AG09309 (cell line): ENCODE results near the gene CA5B.
A peak's percentile ranks its signal among the peaks of the same experiment; 100 is the strongest.
"Not testable (repeated sequence)": the region's sequence is repeated elsewhere in the genome, so short reads cannot be mapped to it uniquely, and the experiment has no call there.

Source experiments
- DNase-seq: peaks from one replicate; pipeline ENCODE4 v3.0.0-alpha.2; 2010; ENCODE audit warnings: low read depth
- H3K4me3 ChIP-seq: 2 replicates; pipeline ENCODE4 v1.5.1; 2011; ENCODE audit warnings: mild to moderate bottlenecking, low read depth, low read length, moderate library complexity; ENCODE audit not compliant: control insufficient read depth
- TF ChIP-seq, protein P1 (sequence below): IDR thresholded peaks from 2 replicates; pipeline ENCODE4 v1.5.1; 2011; ENCODE audit warnings: mild to moderate bottlenecking, low read depth, low read length, inconsistent platforms; ENCODE audit not compliant: insufficient read depth, control insufficient read depth; ENCODE audit errors: missing control alignments

Gene CA5B

DNA sequence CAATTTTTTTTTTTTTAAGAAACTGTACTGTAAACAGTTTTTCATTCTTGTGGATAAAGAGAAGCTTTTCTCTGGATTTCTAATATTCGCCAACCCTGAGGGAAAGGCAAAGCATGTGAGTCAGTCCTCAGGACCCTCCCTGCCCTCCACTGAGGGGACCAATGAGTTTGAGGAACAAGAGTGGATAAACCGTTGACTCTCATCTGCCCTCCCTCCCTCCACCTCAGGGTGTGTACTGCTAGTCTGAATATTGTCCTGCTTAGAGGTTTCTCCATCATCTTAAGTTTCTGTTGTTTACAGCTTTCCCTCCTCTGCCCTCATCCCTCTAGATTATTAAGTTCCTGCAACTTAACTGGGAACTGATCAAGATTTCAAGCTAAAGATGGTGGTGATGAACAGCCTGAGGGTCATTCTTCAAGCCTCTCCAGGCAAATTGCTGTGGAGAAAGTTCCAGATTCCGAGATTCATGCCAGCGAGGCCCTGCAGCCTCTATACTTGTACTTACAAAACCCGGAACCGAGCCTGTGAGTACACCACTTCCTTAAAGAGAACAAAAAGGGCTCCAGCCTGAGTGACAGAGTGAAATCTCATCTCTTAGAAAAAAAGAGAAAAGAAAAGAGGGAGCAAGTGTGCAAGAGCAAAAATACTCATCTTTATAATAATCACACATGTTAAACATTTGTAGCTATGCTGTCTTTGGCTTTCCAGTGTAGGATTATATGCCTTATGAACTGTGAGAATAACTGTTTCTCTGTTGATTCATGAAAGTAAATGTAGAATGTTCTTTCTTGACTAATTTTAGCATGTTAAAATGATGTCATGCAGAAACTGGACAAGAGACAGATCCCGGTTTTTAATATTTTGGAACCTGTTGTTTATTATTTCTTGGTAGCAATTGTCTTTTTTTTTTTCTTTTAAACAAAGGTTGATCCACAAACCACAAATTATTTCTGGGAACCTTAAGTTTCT is 11.9 kb downstream of the CA5B start:
- TF ChIP-seq, protein P1, sequence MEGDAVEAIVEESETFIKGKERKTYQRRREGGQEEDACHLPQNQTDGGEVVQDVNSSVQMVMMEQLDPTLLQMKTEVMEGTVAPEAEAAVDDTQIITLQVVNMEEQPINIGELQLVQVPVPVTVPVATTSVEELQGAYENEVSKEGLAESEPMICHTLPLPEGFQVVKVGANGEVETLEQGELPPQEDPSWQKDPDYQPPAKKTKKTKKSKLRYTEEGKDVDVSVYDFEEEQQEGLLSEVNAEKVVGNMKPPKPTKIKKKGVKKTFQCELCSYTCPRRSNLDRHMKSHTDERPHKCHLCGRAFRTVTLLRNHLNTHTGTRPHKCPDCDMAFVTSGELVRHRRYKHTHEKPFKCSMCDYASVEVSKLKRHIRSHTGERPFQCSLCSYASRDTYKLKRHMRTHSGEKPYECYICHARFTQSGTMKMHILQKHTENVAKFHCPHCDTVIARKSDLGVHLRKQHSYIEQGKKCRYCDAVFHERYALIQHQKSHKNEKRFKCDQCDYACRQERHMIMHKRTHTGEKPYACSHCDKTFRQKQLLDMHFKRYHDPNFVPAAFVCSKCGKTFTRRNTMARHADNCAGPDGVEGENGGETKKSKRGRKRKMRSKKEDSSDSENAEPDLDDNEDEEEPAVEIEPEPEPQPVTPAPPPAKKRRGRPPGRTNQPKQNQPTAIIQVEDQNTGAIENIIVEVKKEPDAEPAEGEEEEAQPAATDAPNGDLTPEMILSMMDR, result no peak
- no peak for DNase-seq

GRCh38 chrX:15750611-15751154 is 12.6 kb downstream of the CA5B start:
- H3K4me3 ChIP-seq, result no peak overlapping the region
- TF ChIP-seq, protein P1, result no peak
- no peak for DNase-seq

More for the DNA sequence above, 11.9 kb downstream of the CA5B start:
- H3K4me3 ChIP-seq, result no peak overlapping the region; the same call in 1 of the 2 replicates

GRCh38 chrX:15751155-15751819 is 13.2 kb downstream of the CA5B start:
- H3K4me3 ChIP-seq, result no peak overlapping the region
- peak; percentile 82 for DNase-seq
- TF ChIP-seq, protein P1, result no peak

DNA sequence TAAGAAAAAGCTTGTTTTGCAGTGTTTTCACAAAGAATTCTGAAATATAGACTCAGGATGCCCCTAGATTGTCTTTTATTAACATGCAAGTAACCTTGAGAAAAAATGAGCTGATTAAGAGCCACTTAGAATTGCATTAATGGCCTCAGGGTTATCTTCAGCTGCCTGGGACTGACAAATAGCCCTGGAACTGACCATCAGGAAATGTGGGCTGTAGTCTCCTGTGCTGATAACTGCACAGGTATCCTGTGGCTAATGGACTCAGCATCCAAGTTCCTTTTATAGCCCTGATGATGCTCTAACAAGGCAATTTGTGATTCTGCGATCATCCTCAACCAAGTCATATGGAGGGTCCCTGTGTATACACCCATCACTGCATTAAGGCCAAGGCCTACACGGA is 17.0 kb downstream of the CA5B start:
- no peak overlapping the region for H3K4me3 ChIP-seq
- no peak for DNase-seq

GRCh38 chrX:15758140-15758539 is 20.1 kb downstream of the CA5B start:
- DNase-seq, result no peak
- TF ChIP-seq, protein P1, result no peak
- H3K4me3 ChIP-seq, result no peak overlapping the region

More for the DNA sequence above, 17.0 kb downstream of the CA5B start:
- TF ChIP-seq, protein P1, result no peak

GRCh38 chrX:15759886-15760285 is 21.8 kb downstream of the CA5B start:
- H3K4me3 ChIP-seq, DNase-seq: not testable (repeated sequence)
